NCI-H128 (cell line): ENCODE measurements around the gene UTP14C.
"Not testable (repeated sequence)": the region's sequence is repeated elsewhere in the genome, so short reads cannot be mapped to it uniquely, and the experiment has no call there.

ENCODE experiments used
- DNase-seq: peaks from one replicate; lab custom pipeline; 2025; ENCODE audit not compliant: unreplicated experiment; lab: John Stamatoyannopoulos, UW

The UTP14C gene

GRCh38 chr13:52024481-52024880, at the start of gene UTP14C:
TSS of gene UTP14C (plus strand) at chr13:52024691. CDS start at chr13:52028805, 4,114 bp downstream.
- no peak for DNase-seq

GRCh38 chr13:51976423-51976822, 48.1 kb upstream of the UTP14C start:
- no peak for DNase-seq

GRCh38 chr13:51976890-51977289, 47.6 kb upstream of the UTP14C start:
- no peak for DNase-seq

GRCh38 chr13:51977625-51978024, 46.9 kb upstream of the UTP14C start:
- DNase-seq: no peak

GRCh38 chr13:51978796-51979556, 45.5 kb upstream of the UTP14C start:
- no peak for DNase-seq

- DNase-seq: no peak
These were observed 43.6 kb upstream of the UTP14C start for GRCh38 chr13:51980908-51981307.

- DNase-seq: no peak
These were observed 43.1 kb upstream of the UTP14C start for GRCh38 chr13:51981355-51981754.

- DNase-seq: not testable (repeated sequence)
These were observed 41.2 kb upstream of the UTP14C start for GRCh38 chr13:51983292-51983691.

GRCh38 chr13:51984904-51985303, 39.6 kb upstream of the UTP14C start:
- DNase-seq: not testable (repeated sequence)

GRCh38 chr13:51988988-51989618, 35.4 kb upstream of the UTP14C start:
- no peak for DNase-seq

- no peak for DNase-seq
These were observed 30.8 kb upstream of the UTP14C start for GRCh38 chr13:51993713-51994112.

- no peak for DNase-seq
These were observed 28.6 kb upstream of the UTP14C start for GRCh38 chr13:51995677-51996551.

GRCh38 chr13:51996641-51997040, 27.9 kb upstream of the UTP14C start:
- no peak for DNase-seq

- DNase-seq: no peak
These were observed 27.3 kb upstream of the UTP14C start for GRCh38 chr13:51997186-51997585.

- DNase-seq: no peak
These were observed 26.7 kb upstream of the UTP14C start for GRCh38 chr13:51997641-51998330.

- DNase-seq: no peak
These were observed 25.6 kb upstream of the UTP14C start for GRCh38 chr13:51998723-51999509.

GRCh38 chr13:51999510-51999911, 25.0 kb upstream of the UTP14C start:
- no peak for DNase-seq

- no peak for DNase-seq
These were observed 24.6 kb upstream of the UTP14C start for GRCh38 chr13:51999921-52000320.

- DNase-seq: no peak
These were observed 23.3 kb upstream of the UTP14C start for GRCh38 chr13:52001120-52001731.

- no peak for DNase-seq
These were observed 22.1 kb upstream of the UTP14C start for GRCh38 chr13:52002361-52002760.
